Activated CD4-positive, alpha-beta T cell treated with anti-CD3 and anti-CD28 coated beads, Interleukin-2, amount 10 ng/mL, durations not matched to agents 7 days and 5 days (primary cell): Measurements from ENCODE around the gene CCDC85A. TPM values are rescaled to one million over a fixed set of nuclear protein-coding genes. Genes with fewer than 3 reads are reported as not detected.
"Not testable (repeated sequence)": the region's sequence is repeated elsewhere in the genome, so short reads cannot be mapped to it uniquely, and the experiment has no call there.

Source experiments
- CTCF ChIA-PET: fragments of 350-600 bp; sonication (Branson Sonifier 250); formaldehyde crosslinking; loops from one replicate; lab custom pipeline; 2021; ENCODE audit warnings: antibody characterized with exemption; lab: Charles Lee
- POLR2A ChIA-PET: fragments of 350-600 bp; sonication (Branson Sonifier 250); formaldehyde crosslinking; loops from one replicate; lab custom pipeline; 2021; ENCODE audit warnings: antibody characterized with exemption; lab: Charles Lee
- DNase-seq: peaks from one replicate; pipeline ENCODE4 v3.0.0-alpha.2; 2020
- H3K27ac Mint-ChIP-seq: one replicate; pipeline ENCODE4 v1.8.0; 2021; ENCODE audit warnings: mild to moderate bottlenecking, moderate library complexity, mixed read lengths
- H3K27me3 Mint-ChIP-seq: one replicate; pipeline ENCODE4 v1.8.0; 2021; ENCODE audit warnings: mixed read lengths
- H3K36me3 Mint-ChIP-seq: one replicate; pipeline ENCODE4 v1.8.0; 2021; ENCODE audit warnings: low read depth, mixed read lengths
- H3K4me1 Mint-ChIP-seq: one replicate; pipeline ENCODE4 v1.8.0; 2021; ENCODE audit warnings: mixed read lengths
- H3K4me3 Mint-ChIP-seq: one replicate; pipeline ENCODE4 v1.8.0; 2021; ENCODE audit warnings: mild to moderate bottlenecking, moderate library complexity, mixed read lengths
- H3K9me3 Mint-ChIP-seq: one replicate; pipeline ENCODE4 v1.8.0; 2021; ENCODE audit warnings: mixed read lengths
- total RNA-seq, 2 experiments: library from RNA; stranded (reverse); gene quantifications; one replicate each; pipeline ENCODE4 v1.2.3, GENCODE V29; 2021

CCDC85A gene
- not detected for total RNA-seq

GRCh38 chr2:56183643-56184499 lies at the start of gene CCDC85A:
CCDC85A (plus strand) TSS chr2:56183990; CDS start chr2:56184625, 635 bp downstream.
- peaks cover 51% of the 10 kb centered on the region for H3K27me3 Mint-ChIP-seq
- no peaks in the 10 kb centered on the region for H3K36me3 Mint-ChIP-seq
- H3K27ac Mint-ChIP-seq = no peak within 1 kb of the TSS
- ChIA-PET CTCF (interaction anchor here (0.6 to 1.1 kb wide), 4 partner anchors 12 to 1332 kb away, joined by 3 to 4 read pairs (median 4); no protein-coding TSS in a partner anchor), POLR2A (no interaction called here)
- H3K4me1 Mint-ChIP-seq = peaks cover 9% of the 10 kb centered on the region
- DNase-seq = peak; percentile 70
- H3K9me3 Mint-ChIP-seq = no peaks in the 10 kb centered on the region
- peak within 1 kb of the TSS; percentile 35 for H3K4me3 Mint-ChIP-seq

GRCh38 chr2:56134861-56135260 lies 48.9 kb upstream of the CCDC85A start:
- Mint-ChIP-seq H3K9me3 (no peaks in the 10 kb centered on the region), H3K4me3 (no peak overlapping the region), H3K36me3 (no peaks in the 10 kb centered on the region), H3K27ac (no peak overlapping the region), H3K27me3 (no peaks in the 10 kb centered on the region), H3K4me1 (no peaks in the 10 kb centered on the region)
- ChIA-PET CTCF (no interaction called here), POLR2A (no interaction called here)
- DNase-seq = no peak

GRCh38 chr2:56142497-56143061 lies 41.2 kb upstream of the CCDC85A start:
- H3K4me3 Mint-ChIP-seq, H3K4me1 Mint-ChIP-seq, DNase-seq, H3K36me3 Mint-ChIP-seq, POLR2A ChIA-PET, H3K9me3 Mint-ChIP-seq, CTCF ChIA-PET, H3K27me3 Mint-ChIP-seq, H3K27ac Mint-ChIP-seq: not testable (repeated sequence)

- no peaks in the 10 kb centered on the region for H3K4me1 Mint-ChIP-seq
- H3K27ac Mint-ChIP-seq = no peak overlapping the region
- no peaks in the 10 kb centered on the region for H3K9me3 Mint-ChIP-seq
- no peak for DNase-seq
- H3K36me3 Mint-ChIP-seq = no peaks in the 10 kb centered on the region
- no peak overlapping the region for H3K4me3 Mint-ChIP-seq
- H3K27me3 Mint-ChIP-seq = no peaks in the 10 kb centered on the region
- POLR2A ChIA-PET = no interaction called here
- CTCF ChIA-PET = no interaction called here
Measured at GRCh38 chr2:56147907-56148306, 35.9 kb upstream of the CCDC85A start.

- Mint-ChIP-seq H3K36me3 (no peaks in the 10 kb centered on the region), H3K27me3 (no peaks in the 10 kb centered on the region), H3K4me3 (no peak overlapping the region), H3K27ac (no peak overlapping the region), H3K9me3 (no peaks in the 10 kb centered on the region), H3K4me1 (no peaks in the 10 kb centered on the region)
- CTCF ChIA-PET = no interaction called here
- DNase-seq = no peak
- POLR2A ChIA-PET = interaction anchor here (0.5 kb wide), 1 partner anchor 512 kb away, joined by 3 read pairs; no protein-coding TSS in a partner anchor
Measured at GRCh38 chr2:56148825-56149224, 35.0 kb upstream of the CCDC85A start.

- no peak for DNase-seq
- no peak overlapping the region for H3K4me3 Mint-ChIP-seq
- no peaks in the 10 kb centered on the region for H3K9me3 Mint-ChIP-seq
- H3K27me3 Mint-ChIP-seq = no peaks in the 10 kb centered on the region
- ChIA-PET CTCF (interaction anchor here (0.5 kb wide), 1 partner anchor 889 kb away, joined by 3 read pairs; no protein-coding TSS in a partner anchor), POLR2A (no interaction called here)
- H3K4me1 Mint-ChIP-seq = no peaks in the 10 kb centered on the region
- H3K36me3 Mint-ChIP-seq = no peaks in the 10 kb centered on the region
- no peak overlapping the region for H3K27ac Mint-ChIP-seq
Measured at GRCh38 chr2:56151841-56152240, 31.9 kb upstream of the CCDC85A start.

GRCh38 chr2:56155188-56155587 lies 28.6 kb upstream of the CCDC85A start:
- DNase-seq = no peak
- ChIA-PET CTCF (interaction anchor here (0.6 to 0.7 kb wide), 2 partner anchors 35 to 71 kb away, joined by 3 to 4 read pairs; no protein-coding TSS in a partner anchor), POLR2A (no interaction called here)
- Mint-ChIP-seq H3K4me1 (no peaks in the 10 kb centered on the region), H3K4me3 (no peak overlapping the region), H3K27me3 (no peaks in the 10 kb centered on the region), H3K9me3 (no peaks in the 10 kb centered on the region), H3K27ac (no peak overlapping the region), H3K36me3 (no peaks in the 10 kb centered on the region)

GRCh38 chr2:56159875-56160274 lies 23.9 kb upstream of the CCDC85A start:
- H3K9me3 Mint-ChIP-seq, CTCF ChIA-PET, POLR2A ChIA-PET, H3K4me1 Mint-ChIP-seq, H3K4me3 Mint-ChIP-seq, H3K36me3 Mint-ChIP-seq, DNase-seq, H3K27me3 Mint-ChIP-seq, H3K27ac Mint-ChIP-seq: not testable (repeated sequence)

- Mint-ChIP-seq H3K36me3 (no peaks in the 10 kb centered on the region), H3K4me3 (no peak overlapping the region), H3K9me3 (peaks cover 3% of the 10 kb centered on the region), H3K27ac (no peak overlapping the region), H3K27me3 (no peaks in the 10 kb centered on the region), H3K4me1 (no peaks in the 10 kb centered on the region)
- DNase-seq = no peak
- POLR2A ChIA-PET = no interaction called here
- CTCF ChIA-PET = no interaction called here
Measured at GRCh38 chr2:56167616-56168562, 15.9 kb upstream of the CCDC85A start.

- Mint-ChIP-seq H3K36me3 (no peaks in the 10 kb centered on the region), H3K9me3 (peaks cover 3% of the 10 kb centered on the region), H3K4me3 (no peak overlapping the region), H3K27ac (no peak overlapping the region), H3K27me3 (no peaks in the 10 kb centered on the region), H3K4me1 (no peaks in the 10 kb centered on the region)
- POLR2A ChIA-PET = no interaction called here
- CTCF ChIA-PET = no interaction called here
- no peak for DNase-seq
Measured at GRCh38 chr2:56169521-56169920, 14.3 kb upstream of the CCDC85A start.

GRCh38 chr2:56170504-56170903 lies 13.3 kb upstream of the CCDC85A start:
- POLR2A ChIA-PET = no interaction called here
- Mint-ChIP-seq H3K27me3 (no peaks in the 10 kb centered on the region), H3K27ac (no peak overlapping the region), H3K4me1 (no peaks in the 10 kb centered on the region), H3K4me3 (no peak overlapping the region), H3K9me3 (peaks cover 3% of the 10 kb centered on the region), H3K36me3 (no peaks in the 10 kb centered on the region)
- CTCF ChIA-PET = no interaction called here
- no peak for DNase-seq

GRCh38 chr2:56170988-56171387 lies 12.8 kb upstream of the CCDC85A start:
- no peak for DNase-seq
- Mint-ChIP-seq H3K4me1 (no peaks in the 10 kb centered on the region), H3K9me3 (peaks cover 3% of the 10 kb centered on the region), H3K36me3 (no peaks in the 10 kb centered on the region), H3K4me3 (no peak overlapping the region), H3K27me3 (no peaks in the 10 kb centered on the region), H3K27ac (no peak overlapping the region)
- ChIA-PET CTCF (interaction anchor here (1.6 kb wide), 1 partner anchor 13 kb away, joined by 4 read pairs; the partner anchor contains the start of gene CCDC85A), POLR2A (no interaction called here)
